Measurements from ENCODE around the gene C20orf204. TPM values are rescaled to one million over a fixed set of nuclear protein-coding genes. Genes with fewer than 3 reads are reported as not detected.

The C20orf204 gene
- total RNA-seq, 1 experiment from 2014 or later: 3.4 TPM

DNA sequence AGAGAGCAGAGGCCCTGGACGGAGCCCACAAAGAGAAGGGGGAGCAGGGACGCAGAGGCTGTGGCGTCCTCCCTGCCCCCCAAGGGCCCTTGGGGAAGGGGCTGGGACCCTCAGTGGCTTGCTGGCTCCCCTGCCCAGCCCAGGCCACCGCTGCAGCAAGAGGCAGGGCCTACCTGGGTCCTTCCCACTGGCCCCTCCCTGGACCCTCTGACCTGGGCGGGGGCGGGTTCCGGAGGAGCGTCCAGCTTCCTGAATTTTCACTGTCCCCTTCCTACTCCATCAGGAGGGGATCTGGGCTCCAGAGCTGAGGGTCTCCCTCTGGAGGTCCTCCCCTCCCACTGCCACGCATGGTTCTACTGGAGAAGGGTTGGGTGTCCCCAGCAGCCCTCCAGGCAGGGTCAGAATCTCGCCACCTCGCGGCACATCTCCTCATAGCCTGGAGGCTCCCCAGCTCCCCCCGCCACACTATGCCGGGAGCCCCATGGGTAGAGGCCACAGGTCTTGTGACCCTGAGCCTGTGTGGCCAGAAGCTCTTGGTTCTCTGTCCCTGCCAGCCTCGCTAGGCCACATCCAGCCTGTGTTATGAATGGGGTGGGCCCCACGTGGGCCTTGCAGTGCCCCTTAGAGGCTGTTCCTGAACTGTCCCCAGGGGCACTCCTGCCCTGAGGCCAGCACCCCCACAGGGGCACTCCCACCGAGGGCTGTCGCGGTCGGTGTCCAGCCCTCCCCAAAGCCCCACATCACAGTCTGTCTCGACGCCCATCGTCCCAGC, 14.5 kb downstream of the C20orf204 start:
- H3K9me2 ChIP-seq (replicated peaks; ENCODE audit: low read length): no peaks in the 10 kb centered on the region
- intact Hi-C loops (cut with micrococcal nuclease): no loop called here
- no peaks in the 10 kb centered on the region for H4K20me1 ChIP-seq (ENCODE audit: low read length)
- H3K9me3 ChIP-seq (ENCODE audit: low read length): no peaks in the 10 kb centered on the region
- H3K36me3 ChIP-seq (ENCODE audit: low read depth, low read length): no peaks in the 10 kb centered on the region
- H3F3A ChIP-seq (ENCODE audit: low read length, unreplicated experiment): no peaks in the 10 kb centered on the region
- no peak overlapping the region for H3K27ac ChIP-seq (ENCODE audit: low read length)
- H3K9ac ChIP-seq (ENCODE audit: low read length): no peak overlapping the region
- CTCF ChIA-PET: interaction anchor here (0.5 kb wide), 1 partner anchor 12 kb away, joined by 5 read pairs; the partner anchor contains the start of gene TCEA2
- BruUV-seq (replicated peaks): no TSS peak
- H3K4me2 ChIP-seq (ENCODE audit: low read length): no peak overlapping the region
- ATAC-seq: no peak
- H3K79me2 ChIP-seq (ENCODE audit: low read length): no peaks in the 10 kb centered on the region
- POLR2A ChIA-PET (ENCODE audit: unreplicated experiment): no interaction called here
- no peak overlapping the region for H2AFZ ChIP-seq (ENCODE audit: low read length)
- TF ChIP-seq EZH2 (IDR thresholded peaks at IDR 0.05; ENCODE audit: low read length, unreplicated experiment) (no peak), EZH2phosphoT487 (IDR thresholded peaks at IDR 0.05; ENCODE audit: borderline replicate concordance, low read length) (no peak), CTCF (conservative IDR thresholded peaks at IDR 0.05; ENCODE audit: low read depth, low read length) (no peak)
- H3K4me3 ChIP-seq (ENCODE audit: low read length): no peak overlapping the region
- H3K27me3 ChIP-seq (ENCODE audit: low read length): no peaks in the 10 kb centered on the region
- peaks cover 7% of the 10 kb centered on the region for H3K4me1 ChIP-seq (ENCODE audit: insufficient read depth, low read length)
- no peak for DNase-seq

- no TSS peak for BruUV-seq (replicated peaks)
- Histone ChIP-seq H3K36me3 (ENCODE audit: low read depth, low read length) (no peaks in the 10 kb centered on the region), H3K4me3 (ENCODE audit: low read length) (no peak overlapping the region), H3K27me3 (ENCODE audit: low read length) (no peaks in the 10 kb centered on the region), H3K79me2 (ENCODE audit: low read length) (no peaks in the 10 kb centered on the region), H3K27ac (ENCODE audit: low read length) (no peak overlapping the region), H3K4me1 (ENCODE audit: insufficient read depth, low read length) (0 out of 2 replicates have a peak, but pooled peaks cover 3% of the 10 kb centered on the region), H2AFZ (ENCODE audit: low read length) (no peak overlapping the region), H3K9ac (ENCODE audit: low read length) (no peak overlapping the region), H3K9me2 (replicated peaks; ENCODE audit: low read length) (no peaks in the 10 kb centered on the region), H4K20me1 (ENCODE audit: low read length) (no peaks in the 10 kb centered on the region), H3F3A (ENCODE audit: low read length, unreplicated experiment) (no peaks in the 10 kb centered on the region), H3K9me3 (ENCODE audit: low read length) (no peaks in the 10 kb centered on the region), H3K4me2 (ENCODE audit: low read length) (no peak overlapping the region)
- no peak for ATAC-seq
- intact Hi-C loops (cut with micrococcal nuclease): no loop called here
- TF ChIP-seq EZH2phosphoT487 (IDR thresholded peaks at IDR 0.05; ENCODE audit: borderline replicate concordance, low read length) (no peak), CTCF (conservative IDR thresholded peaks at IDR 0.05; ENCODE audit: low read depth, low read length) (no peak), EZH2 (IDR thresholded peaks at IDR 0.05; ENCODE audit: low read length, unreplicated experiment) (no peak)
- POLR2A ChIA-PET (ENCODE audit: unreplicated experiment): no interaction called here
- DNase-seq: no peak
- CTCF ChIA-PET: interaction anchor here (0.5 kb wide), 1 partner anchor 12 kb away, joined by 5 read pairs; the partner anchor contains the start of gene TCEA2
Measured at GRCh38 chr20:64051033-64051452, 15.1 kb downstream of the C20orf204 start.

Measured in PC-3 (cell line).